Measurements from ENCODE around the gene GCSH.

GCSH gene

GRCh38 chr16:81040131-81040530 is 56.1 kb downstream of the GCSH start:
- no peak for DNase-seq

- DNase-seq, result peak; percentile 28
These were observed 59.3 kb downstream of the GCSH start for GRCh38 chr16:81036751-81037350.

GRCh38 chr16:81035975-81036750 is 60.0 kb downstream of the GCSH start:
- no peak for DNase-seq

GRCh38 chr16:81035398-81035974 is 60.7 kb downstream of the GCSH start, which contains the start of gene ATMIN:
ATMIN (plus strand) TSS chr16:81035842; CDS start chr16:81035871, 29 bp downstream.
- DNase-seq, result peak; percentile 47
